AG10803 (cell line): ENCODE measurements around the gene ZNF581.

ENCODE experiments used
- DNase-seq: peaks from one replicate; pipeline ENCODE4 v3.0.0; 2010; ENCODE audit warnings: low read depth
- H3K4me3 ChIP-seq: 2 replicates; pipeline ENCODE4 v1.5.1; 2011; ENCODE audit warnings: mild to moderate bottlenecking, low read length, control low read depth
- TF ChIP-seq, protein P1 (sequence below): conservative IDR thresholded peaks from 2 replicates; pipeline ENCODE4 v1.5.1; 2011; ENCODE audit warnings: mild to moderate bottlenecking, low read length, control low read depth, inconsistent platforms

ZNF581 gene

DNA sequence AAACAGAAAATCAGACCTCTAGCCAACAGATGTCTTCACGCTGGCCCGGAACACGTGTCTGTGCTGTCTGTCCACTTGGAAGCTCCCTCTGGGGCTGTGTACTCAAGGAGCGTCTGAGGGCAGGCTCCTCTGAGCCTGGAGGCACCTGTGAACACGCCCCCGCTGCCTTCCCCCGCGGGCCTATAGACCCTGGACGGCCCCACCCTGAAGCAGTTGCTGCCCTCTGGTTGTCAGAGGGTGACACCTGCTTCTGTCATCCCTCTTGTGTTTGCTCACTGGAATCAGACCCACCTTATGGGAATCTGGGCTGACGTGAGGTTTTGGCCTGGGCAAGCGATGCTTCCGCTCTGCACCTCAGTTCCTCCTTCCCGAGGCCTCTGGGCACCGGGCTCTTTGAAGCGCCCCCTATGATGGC, 50.8 kb downstream of the ZNF581 start:
- H3K4me3 ChIP-seq = no peak overlapping the region
- DNase-seq = no peak
- TF ChIP-seq, protein P1, sequence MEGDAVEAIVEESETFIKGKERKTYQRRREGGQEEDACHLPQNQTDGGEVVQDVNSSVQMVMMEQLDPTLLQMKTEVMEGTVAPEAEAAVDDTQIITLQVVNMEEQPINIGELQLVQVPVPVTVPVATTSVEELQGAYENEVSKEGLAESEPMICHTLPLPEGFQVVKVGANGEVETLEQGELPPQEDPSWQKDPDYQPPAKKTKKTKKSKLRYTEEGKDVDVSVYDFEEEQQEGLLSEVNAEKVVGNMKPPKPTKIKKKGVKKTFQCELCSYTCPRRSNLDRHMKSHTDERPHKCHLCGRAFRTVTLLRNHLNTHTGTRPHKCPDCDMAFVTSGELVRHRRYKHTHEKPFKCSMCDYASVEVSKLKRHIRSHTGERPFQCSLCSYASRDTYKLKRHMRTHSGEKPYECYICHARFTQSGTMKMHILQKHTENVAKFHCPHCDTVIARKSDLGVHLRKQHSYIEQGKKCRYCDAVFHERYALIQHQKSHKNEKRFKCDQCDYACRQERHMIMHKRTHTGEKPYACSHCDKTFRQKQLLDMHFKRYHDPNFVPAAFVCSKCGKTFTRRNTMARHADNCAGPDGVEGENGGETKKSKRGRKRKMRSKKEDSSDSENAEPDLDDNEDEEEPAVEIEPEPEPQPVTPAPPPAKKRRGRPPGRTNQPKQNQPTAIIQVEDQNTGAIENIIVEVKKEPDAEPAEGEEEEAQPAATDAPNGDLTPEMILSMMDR = no peak

DNA sequence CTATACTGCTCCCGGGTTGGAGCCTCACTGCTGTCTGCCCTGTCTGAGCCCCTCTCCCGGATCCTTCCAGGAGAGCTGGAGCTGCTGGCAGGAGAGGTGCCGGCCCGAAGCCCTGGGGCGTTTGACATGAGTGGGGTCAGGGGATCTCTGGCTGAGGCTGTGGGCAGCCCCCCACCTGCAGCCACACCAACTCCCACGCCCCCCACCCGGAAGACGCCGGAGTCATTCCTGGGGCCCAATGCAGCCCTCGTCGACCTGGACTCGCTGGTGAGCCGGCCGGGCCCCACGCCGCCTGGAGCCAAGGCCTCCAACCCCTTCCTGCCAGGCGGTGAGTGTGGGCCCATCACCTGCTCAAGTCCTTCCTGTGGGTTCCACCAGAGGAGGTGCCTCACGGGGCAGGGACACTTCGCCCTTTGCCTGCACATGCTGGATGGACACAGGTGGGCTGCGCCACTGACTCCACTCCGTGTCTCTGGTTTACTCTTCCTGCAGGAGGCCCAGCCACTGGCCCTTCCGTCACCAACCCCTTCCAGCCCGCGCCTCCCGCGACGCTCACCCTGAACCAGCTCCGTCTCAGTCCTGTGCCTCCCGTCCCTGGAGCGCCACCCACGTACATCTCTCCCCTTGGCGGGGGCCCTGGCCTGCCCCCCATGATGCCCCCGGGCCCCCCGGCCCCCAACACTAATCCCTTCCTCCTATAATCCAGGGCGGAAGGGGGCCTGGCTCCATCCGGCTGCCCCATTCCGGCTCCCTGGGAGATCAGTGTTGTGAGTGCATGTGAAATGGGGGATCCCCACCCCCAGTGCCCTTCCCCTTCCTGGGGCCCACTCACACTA, 51.4 kb downstream of the ZNF581 start:
- no peak for DNase-seq
- TF ChIP-seq, protein P1 = no peak
- no peak overlapping the region for H3K4me3 ChIP-seq
